Lower leg skin (tissue), 4 donors: ENCODE data around the gene SRPK3. TPM values are rescaled to one million over a fixed set of nuclear protein-coding genes. Genes with fewer than 3 reads are reported as not detected.

Experiments used
- DNase-seq, 2 donors: peaks; one replicate each; pipeline ENCODE4 v3.0.0-alpha.2; 2019; ENCODE audit warnings: low spot score in 2 of 2
- H3K4me3 ChIP-seq: fragments of 200-600 bp; sonication (generic); 2 replicates; pipeline ENCODE4 v1.5.1; 2017; ENCODE audit warnings: mild to moderate bottlenecking, low read depth; ENCODE audit not compliant: poor library complexity, severe bottlenecking
- CTCF ChIP-seq, 3 donors: fragments of 450-650 bp; IDR thresholded peaks; one replicate each; pipeline ENCODE4 v1.5.1; 2016; ENCODE audit warnings: antibody characterized with exemption in 3 of 3, mild to moderate bottlenecking in 3 of 3, moderate library complexity in 2 of 3
- POLR2A ChIP-seq, 2 donors: fragments of 450-650 bp; IDR thresholded peaks; one replicate each; pipeline ENCODE4 v1.6.1; 2016 to 2017; ENCODE audit warnings: antibody characterized with exemption in 2 of 2, mild to moderate bottlenecking in 1 of 2, moderate library complexity in 1 of 2
- WGBS, 2 donors: methylation state at CpG; one replicate each; pipeline ENCODE4 v1.1.5; 2018; 5-methylcytosine and 5-hydroxymethylcytosine counted together
- intact Hi-C: fragments of 100-400 bp; cut with DNase I; formaldehyde crosslinking; loops from one replicate; pipeline ENCODE4 v1.15.0; 2023; ENCODE audit warnings: low total_unique reads
- total RNA-seq, 4 donors: library from RNA; depleted of rRNA; stranded (reverse); fragments of >200 nt; gene quantifications; one replicate each; pipeline ENCODE4 v1.1.0, GENCODE V29; 2016

Gene SRPK3
- total RNA-seq, 4 donors from 2014 or later: 0.30 to 0.79 (median 0.36) TPM; not detected in 1

GRCh38 chrX:153829799-153830639 is 49.2 kb downstream of the SRPK3 start, which contains the start of gene PDZD4:
TSS of gene PDZD4 (minus strand) at chrX:153830544. CDS start at chrX:153830298, 246 bp downstream.
- no peak for DNase-seq
- intact Hi-C loops: no loop called here
- 0 to 30% methylated on average over 2 to 80 of the region's 97 CpGs for WGBS, 2 donors
- no peak within 1 kb of the TSS for H3K4me3 ChIP-seq
- no peak for TF ChIP-seq CTCF (IDR thresholded peaks at IDR 0.05)
- TF ChIP-seq POLR2A (IDR thresholded peaks at IDR 0.05): no peak

GRCh38 chrX:153830640-153831428 is 50.0 kb downstream of the SRPK3 start:
- intact Hi-C loops: no loop called here
- 20 to 31% methylated on average over 21 to 78 of the region's 102 CpGs for WGBS, 2 donors
- TF ChIP-seq CTCF (IDR thresholded peaks at IDR 0.05) (no peak), POLR2A (IDR thresholded peaks at IDR 0.05) (no peak)
- H3K4me3 ChIP-seq: no peak overlapping the region
- DNase-seq: no peak

GRCh38 chrX:153831429-153832150 is 50.7 kb downstream of the SRPK3 start:
- no peak overlapping the region for H3K4me3 ChIP-seq
- WGBS, 2 donors: 62 to 66% methylated on average over 13 to 23 of the region's 23 CpGs
- no peak for TF ChIP-seq CTCF (IDR thresholded peaks at IDR 0.05)
- no peak for TF ChIP-seq POLR2A (IDR thresholded peaks at IDR 0.05)
- no peak for DNase-seq
- intact Hi-C loops: no loop called here

- no peak overlapping the region for H3K4me3 ChIP-seq
- no peak for TF ChIP-seq CTCF (IDR thresholded peaks at IDR 0.05)
- no peak for TF ChIP-seq POLR2A (IDR thresholded peaks at IDR 0.05)
- 86 to 93% methylated on average over 3 to 9 of the region's 10 CpGs for WGBS, 2 donors
- intact Hi-C loops: no loop called here
- DNase-seq: no peak
Observed at GRCh38 chrX:153832728-153833127, 51.9 kb downstream of the SRPK3 start.

Other genes with a start within 250 kb of the SRPK3 start
- 10 to 100 TPM; 20.7 to 35.7 (median 28.5) TPM for gene CCNQ, start 181.9 kb upstream of the SRPK3 start, total RNA-seq
- gene DUSP9, start 133.8 kb upstream of the SRPK3 start, total RNA-seq: under 1 TPM in 2 of 4 donors, not detected in 2; 0.13 to 0.20 TPM
- 1 to 10 TPM in 3 of 4 donors, under 1 TPM in 1; 0.76 to 6.7 (median 2.1) TPM for gene PNCK, start 107.2 kb upstream of the SRPK3 start, total RNA-seq
- 10 to 100 TPM; 26.5 to 43.5 (median 34.5) TPM for gene SLC6A8, start 93.1 kb upstream of the SRPK3 start, total RNA-seq
- 100 to 1,000 TPM; 139 to 210 (median 169) TPM for gene BCAP31, start 56.7 kb upstream of the SRPK3 start, total RNA-seq
- 1 to 10 TPM; 5.0 to 9.3 (median 7.4) TPM for gene ABCD1, start 56.2 kb upstream of the SRPK3 start, total RNA-seq
- gene PLXNB3, start 16.8 kb upstream of the SRPK3 start, total RNA-seq: 10 to 100 TPM; 10.9 to 21.9 (median 12.3) TPM
- 10 to 100 TPM; 66.2 to 94.8 (median 76.1) TPM for gene IDH3G, start 13.3 kb downstream of the SRPK3 start, total RNA-seq
- 100 to 1,000 TPM in 3 of 4 donors, 10 to 100 TPM in 1; 90.2 to 169 (median 156) TPM for gene SSR4, start 13.6 kb downstream of the SRPK3 start, total RNA-seq
- gene PDZD4, start 49.5 kb downstream of the SRPK3 start, total RNA-seq: 1 to 10 TPM; 2.2 to 6.4 (median 4.6) TPM
- 10 to 100 TPM in 2 of 4 donors, 1 to 10 TPM in 2; 3.0 to 12.9 (median 8.4) TPM for gene L1CAM, start 105.1 kb downstream of the SRPK3 start, total RNA-seq
- gene AVPR2, start 123.6 kb downstream of the SRPK3 start, total RNA-seq: 1 to 10 TPM in 2 of 4 donors, under 1 TPM in 2; 0.53 to 2.6 (median 0.98) TPM
- 10 to 100 TPM in 2 of 4 donors, 1 to 10 TPM in 2; 2.7 to 14.8 (median 10.5) TPM for gene ARHGAP4, start 145.2 kb downstream of the SRPK3 start, total RNA-seq
- gene NAA10, start 154.0 kb downstream of the SRPK3 start, total RNA-seq: 10 to 100 TPM; 32.6 to 70.9 (median 51.1) TPM
- 10 to 100 TPM in 1 of 4 donors, 1 to 10 TPM in 2, under 1 TPM in 1; 0.76 to 11.8 (median 4.2) TPM for gene RENBP, start 163.6 kb downstream of the SRPK3 start, total RNA-seq
- gene HCFC1, start 190.8 kb downstream of the SRPK3 start, total RNA-seq: 10 to 100 TPM; 32.6 to 51.6 (median 40.9) TPM
- 10 to 100 TPM; 10.1 to 21.6 (median 14.4) TPM for gene TMEM187, start 191.7 kb downstream of the SRPK3 start, total RNA-seq
- gene IRAK1, start 238.9 kb downstream of the SRPK3 start, total RNA-seq: 10 to 100 TPM; 57.5 to 67.4 (median 60.6) TPM